DLD1 (cell line): ENCODE data around the gene GHDC.
"Not testable (repeated sequence)": the region's sequence is repeated elsewhere in the genome, so short reads cannot be mapped to it uniquely, and the experiment has no call there.

ENCODE experiments used
- in situ Hi-C: cut with HindIII; loops from 2 replicates; pipeline ENCODE4 v1.10.0; 2017; ENCODE audit warnings: low sequenced_read_pairs

GHDC gene

DNA sequence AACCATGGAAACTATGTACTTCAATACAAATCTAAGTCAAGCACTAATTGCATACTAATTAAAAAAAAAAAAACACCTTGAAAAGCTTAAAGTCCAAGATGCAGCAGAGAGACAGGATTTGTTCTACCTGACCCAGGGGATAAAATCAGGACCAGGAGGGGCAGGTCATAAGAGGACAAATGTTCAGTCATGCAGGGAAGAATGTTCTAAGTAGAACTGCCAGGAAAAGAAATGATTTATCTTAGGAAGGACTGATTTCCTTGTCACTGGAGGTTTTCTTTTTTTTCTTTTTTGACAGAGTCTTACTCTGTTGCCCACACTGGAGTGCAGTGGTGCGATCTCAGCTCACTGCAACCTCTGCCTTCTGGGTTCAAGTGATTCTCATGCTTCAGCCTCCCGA lies 9.1 kb upstream of the GHDC start:
- in situ Hi-C loops, result no loop called here

DNA sequence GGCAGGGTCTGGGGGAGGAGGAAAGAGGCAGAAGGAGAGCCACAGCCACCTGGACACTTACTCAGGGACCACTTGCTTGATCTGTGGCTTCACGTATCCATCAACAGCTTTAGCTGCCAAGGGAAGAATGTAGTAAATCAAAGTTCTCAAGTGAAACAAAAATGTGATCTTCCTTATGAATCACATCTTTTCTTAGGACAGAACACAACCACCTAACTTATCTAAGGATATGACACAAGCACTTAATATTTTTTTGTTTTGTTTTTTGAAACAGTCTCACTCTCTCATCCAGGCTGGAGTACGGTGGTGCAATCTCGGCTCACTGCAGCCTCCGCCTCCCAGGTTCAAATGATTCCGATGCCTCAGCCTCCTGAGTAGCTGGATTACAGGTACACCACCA lies 8.4 kb upstream of the GHDC start:
- in situ Hi-C loops, result no loop called here

DNA sequence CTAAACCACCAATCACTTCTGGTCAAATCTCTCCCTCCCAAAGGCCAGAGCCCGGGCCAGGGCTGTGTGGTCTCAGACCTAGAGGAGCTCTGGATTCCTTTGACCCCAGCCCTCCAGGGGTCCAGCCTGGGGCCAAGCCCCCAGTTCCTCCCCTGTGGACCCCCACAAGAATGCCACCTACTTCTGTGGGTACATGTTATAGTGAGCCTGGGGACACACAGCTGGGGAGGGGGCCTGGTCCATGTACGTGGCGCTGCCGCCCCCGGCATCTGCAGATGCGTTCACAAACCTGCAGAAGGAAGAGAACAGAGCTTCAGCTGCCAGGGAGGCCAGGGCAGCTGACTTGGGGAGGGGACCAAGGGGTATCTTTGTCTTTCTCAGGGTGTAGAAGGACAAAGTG lies 7.9 kb upstream of the GHDC start:
- in situ Hi-C loops, result no loop called here

DNA sequence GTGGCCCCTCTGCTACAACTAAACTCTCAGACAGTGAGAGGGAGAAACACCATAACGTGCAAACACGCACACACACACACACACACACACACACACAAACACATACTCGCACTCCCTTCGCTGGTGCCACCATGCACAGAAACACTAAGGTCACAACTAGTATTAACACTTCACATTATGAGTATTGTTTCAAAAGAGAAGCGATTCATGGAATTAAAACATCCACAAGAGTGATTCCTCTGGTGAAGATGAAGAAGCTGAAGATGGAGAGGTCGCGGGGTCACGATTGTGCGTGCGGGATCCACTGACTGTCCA lies 7.1 kb upstream of the GHDC start:
- in situ Hi-C loops, result no loop called here

DNA sequence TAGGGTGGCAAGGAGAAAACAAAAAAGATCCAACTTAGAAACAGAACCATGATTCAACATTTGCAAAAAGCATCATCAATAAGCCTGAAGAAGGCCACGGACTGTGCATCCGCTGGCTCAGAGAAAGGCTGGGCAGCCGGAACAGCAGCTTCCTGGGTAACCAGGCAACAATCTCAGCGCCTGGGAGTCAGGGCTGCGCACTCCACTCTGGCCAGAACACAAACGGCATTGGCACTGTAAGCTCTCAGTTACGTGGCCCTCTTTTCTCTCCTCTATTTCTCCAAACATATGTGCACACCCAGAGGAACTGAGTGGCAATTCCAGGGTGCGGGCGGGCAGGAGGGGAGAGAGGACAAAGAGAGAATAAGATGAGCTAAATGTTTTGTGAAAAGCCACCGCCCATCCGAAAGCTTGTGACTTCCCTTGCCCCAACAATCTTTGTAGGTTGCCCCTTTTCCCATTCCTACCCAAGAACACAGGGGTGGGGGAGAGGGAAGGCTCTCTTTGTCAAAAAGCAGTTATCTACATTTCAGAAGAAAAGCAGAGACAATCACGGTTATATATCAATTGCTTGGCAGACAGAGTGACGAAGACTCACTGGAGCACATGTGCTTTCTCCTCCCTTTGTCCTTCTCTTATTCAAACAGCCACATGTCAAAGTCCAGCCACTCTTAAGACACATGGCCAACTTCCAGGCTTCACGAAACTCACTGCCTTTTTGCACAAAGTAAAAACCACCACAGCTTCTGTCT lies 6.6 kb upstream of the GHDC start:
- in situ Hi-C loops, result no loop called here

DNA sequence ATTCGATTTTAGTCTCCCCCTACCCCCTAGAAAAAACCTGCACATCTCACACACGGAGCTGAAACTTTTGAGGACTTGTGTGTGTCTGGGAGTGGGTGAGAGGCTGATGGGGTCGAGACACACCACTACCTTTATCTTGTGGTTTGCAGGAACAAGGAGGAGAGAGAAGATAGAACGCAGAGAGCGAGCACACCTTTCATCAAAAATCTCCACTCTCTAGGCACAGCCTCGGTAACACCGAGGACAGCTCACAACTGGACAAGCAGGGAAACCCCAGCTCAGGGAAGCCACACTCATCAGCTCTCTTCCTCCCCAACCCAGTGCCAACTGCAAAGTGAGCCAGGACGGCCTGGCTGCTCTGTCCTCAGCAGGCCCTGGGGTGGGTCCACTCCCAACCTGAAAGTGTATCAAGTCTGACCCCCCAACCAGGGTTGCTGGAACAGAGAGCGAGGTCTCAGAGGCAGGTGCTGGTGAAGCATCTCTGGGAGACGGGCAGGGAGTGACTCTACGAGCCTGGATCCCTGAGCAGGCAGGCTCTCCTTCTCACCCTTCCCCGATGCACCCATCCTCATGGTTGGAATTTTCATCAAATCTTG lies 5.2 kb upstream of the GHDC start:
- in situ Hi-C loops, result no loop called here

DNA sequence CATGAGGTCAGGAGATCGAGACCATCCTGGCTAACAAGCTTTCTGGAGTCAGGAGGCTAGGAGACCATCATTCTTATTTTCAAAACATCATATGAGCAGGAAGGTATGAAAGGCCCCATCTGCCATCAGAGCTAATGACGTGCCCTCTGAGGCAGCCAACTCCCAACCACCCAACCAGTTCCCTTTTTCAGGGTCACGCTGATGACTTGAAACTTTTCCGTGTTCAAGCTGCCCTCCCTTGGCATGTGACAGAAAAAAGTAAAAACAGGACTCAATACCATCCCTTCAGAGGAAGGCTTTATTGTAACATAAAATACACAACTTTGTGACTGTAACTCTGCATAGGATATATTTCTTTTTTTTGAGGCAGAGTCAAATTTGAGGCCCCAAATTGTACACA lies 4.6 kb upstream of the GHDC start:
- in situ Hi-C loops, result no loop called here

DNA sequence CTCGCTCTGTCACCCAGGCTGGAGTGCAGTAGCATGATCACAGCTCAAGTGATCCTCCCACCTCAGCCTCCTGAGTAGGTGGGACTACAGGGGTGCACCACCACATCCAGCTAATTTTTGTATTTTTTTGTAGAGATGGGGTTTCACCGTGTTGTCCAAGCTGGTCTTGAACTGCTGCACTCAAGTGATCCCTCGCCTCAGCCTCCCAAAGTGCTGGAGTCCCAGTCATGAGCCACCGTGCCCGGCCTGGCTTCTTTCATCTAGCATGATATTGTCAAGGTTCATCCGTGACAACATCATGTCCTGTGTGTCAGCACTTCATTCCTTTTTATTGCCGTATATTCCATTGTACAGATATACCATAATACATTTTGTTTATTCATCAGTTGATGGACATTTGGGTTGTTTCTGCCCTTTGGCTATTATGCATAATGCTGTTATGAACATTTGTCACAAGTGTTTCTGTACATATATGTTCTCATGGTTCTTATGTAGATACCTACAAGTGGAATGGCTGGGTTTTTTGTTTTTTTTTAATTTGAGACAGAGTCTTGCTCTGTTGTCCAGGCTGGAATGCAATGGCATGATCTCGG lies 3.4 kb upstream of the GHDC start:
- in situ Hi-C loops, result no loop called here

DNA sequence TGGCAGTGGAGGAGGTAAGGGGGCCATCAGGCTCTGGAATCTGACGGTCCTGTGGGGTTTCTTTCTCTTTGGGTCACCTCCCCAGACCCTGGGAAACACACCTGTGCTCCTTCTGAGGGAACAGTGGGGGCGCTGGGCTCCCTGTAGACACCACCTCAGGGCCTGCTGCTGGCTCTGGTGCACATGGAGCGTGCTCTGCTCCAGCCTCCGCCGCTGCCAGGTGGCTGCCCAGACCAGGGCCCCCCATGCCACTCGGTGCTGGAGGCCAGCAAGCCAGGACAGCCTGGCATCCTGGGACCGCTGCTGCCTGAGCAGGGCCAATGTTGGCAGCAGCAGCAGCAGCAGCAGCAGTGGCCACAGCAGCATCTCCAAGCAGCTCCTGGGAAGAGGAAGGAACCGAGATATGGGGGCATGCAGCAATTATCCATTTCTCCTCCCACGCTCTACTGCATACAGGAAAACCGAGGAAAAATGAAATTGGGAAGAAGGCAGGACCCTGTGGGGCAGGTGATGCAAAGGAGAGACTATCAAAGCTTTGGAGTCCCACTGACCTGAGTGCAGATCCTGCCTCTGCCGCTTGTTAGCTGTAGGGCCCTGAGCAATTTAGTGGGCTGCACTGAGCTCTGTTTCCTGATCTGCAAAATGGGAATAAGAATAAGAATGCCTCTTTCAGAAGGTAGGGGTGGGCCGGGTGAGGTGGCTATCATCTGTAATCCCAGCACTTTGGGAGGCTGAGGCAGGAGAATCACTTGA lies 902 bp downstream of the GHDC start:
- in situ Hi-C loops, result no loop called here

DNA sequence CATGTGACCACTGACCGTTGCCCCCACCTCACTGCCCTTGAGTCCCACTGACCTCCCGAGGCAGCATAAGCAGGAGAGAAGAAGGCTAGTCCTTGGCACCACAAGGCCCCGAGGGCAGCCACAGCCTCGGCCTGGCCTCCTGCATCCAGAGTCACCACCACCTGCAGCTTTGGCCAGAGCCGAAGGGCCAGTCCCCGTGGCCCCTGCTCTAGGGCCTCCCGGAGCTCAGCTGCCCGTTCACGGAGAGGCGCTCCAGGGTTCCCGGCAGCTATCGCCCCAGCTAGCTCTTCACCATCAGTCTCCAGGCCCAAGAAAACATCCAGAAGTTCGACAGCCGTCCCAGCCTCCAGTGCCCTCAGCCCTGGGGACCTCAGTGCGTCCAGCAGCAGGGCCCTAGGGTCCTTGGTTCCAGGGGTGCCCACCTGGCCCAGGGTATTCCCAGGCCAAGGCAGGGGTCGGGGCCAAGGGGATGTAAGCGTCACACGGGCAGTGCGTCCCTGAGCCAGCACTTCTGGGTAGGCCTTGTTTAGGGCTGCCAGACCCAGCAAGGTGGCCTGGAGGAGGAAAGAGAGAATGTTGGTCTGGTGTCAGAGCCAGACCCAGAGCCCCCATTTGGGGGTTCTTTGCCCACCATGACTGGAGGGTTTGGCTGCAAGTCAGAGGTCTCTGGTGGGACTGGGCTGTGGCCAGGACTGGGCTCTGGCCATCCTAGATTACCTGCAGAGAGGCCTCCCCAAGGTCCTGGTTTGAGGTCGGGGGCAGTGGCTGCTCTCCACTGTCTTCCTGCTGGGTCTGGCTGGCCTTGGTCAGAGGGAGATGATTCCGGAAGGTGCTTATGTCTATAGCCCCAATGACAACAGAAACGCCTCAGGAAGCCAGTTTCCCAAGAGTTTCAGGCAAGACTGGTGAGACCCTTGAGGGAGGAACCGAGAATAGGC lies 1.8 kb downstream of the GHDC start:
- in situ Hi-C loops, result no loop called here

DNA sequence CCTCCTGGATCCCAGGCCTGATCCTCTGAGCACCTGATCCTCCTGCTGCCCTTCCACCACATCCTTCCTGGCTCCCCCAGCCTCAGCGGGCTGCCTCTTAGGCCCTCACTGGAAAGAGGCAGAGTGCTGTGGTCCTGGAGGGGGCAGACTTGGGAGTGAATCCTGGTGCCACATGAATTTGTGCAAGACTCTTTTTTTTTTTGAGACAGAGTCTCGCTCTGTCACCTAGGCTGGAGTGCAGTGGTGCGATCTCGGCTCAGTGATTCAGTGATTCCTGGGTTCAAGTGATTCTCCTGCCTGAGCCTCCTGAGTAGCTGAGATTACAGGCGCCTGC lies 3.1 kb downstream of the GHDC start:
- in situ Hi-C loops, result no loop called here

DNA sequence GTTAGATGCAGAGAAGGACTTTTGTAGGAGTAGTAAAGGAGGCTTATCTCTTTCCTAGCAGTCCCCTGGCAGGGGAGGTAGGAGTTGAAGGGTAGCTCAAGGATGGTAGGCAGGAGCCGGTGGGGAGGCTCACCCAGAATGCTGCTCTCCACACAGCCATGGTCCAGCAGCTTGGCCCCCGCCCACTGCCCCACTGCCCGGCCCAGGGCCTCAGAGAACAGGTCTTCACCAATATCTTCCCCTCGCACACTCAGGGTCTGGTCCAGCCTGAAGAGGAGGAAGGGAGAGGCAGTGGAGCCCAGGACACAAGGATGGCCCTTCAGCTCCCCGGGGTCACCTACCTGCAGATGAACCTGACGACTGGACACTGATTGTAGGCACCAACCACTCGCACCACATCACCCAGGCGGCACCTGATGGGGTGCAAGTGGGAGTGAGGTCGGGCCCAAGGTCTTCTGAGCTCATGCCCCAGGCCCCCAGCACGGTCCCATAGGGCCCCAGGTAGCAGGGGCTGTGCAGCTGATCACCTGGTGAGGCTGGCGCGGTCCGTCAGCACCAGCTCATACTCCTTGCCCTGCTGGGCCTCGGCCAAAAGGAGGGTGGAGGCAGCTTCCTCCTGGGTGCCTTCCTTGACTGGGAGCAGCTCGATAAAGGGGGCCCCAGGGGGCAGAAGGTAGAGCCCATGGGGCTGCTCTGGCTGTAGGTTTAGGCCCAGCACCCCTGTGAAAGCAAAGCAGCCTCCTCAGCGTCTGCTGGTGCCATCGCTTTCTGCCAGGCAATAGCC lies 3.6 kb downstream of the GHDC start:
- in situ Hi-C loops, result no loop called here

DNA sequence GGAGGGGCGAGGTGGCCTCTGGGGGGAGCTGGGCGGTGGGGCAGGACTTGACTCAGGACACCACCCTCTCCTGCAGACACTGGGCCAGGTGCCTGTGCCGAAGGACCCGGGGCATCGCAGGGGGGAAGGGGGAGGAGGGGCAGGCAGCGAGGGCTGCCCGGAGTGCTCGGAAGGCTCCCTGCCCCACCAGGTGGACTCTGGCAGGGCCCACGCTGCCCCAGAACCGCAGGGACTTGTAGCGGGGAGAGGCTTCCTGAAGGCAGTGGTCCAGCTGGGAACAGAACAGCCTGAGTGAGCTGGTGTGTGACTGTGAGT lies 4.7 kb downstream of the GHDC start:
- in situ Hi-C loops, result no loop called here

DNA sequence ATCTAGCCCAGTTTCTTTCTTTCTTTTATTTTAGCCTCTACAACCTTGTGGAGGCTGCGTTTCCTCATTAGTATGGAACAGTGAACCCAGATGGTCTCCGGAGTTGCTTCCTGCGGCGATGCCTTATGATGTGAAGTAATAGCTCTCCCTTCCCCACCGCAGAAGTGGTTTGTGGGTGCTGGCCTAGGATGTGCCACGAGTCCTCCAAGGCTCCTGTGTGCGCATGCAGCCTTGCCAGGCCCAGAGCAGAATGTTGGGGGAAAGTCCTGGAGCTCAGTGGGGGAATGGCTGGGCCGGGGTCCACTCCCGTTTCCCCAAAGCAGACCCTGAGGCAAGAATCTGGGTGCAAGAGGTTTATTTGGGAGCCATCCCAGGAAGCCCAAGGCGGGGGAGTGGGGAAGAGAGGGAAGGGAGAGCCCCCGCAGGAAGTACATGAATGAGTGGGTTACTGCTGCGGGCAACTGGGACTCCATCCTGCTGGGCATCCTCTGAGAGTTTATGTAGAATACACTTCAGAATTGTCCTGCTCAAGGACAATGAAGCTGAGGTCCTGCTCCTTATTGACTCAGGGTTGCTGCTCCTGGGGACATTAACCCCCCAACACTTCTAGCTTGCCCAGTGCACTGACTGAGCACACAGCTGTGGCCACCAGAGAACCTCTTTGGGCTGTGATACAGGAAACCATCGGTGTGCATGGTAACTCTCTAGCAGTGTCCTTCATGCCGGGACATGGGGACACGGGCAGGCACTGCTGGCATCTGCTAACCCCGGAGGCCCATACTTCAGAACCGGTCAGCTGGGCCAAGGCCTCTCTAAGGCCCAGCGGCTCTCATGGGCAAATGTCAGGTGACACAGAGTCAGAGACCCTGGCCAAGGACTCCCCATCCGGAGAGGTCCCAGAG lies 5.3 kb downstream of the GHDC start:
- in situ Hi-C loops, result no loop called here

DNA sequence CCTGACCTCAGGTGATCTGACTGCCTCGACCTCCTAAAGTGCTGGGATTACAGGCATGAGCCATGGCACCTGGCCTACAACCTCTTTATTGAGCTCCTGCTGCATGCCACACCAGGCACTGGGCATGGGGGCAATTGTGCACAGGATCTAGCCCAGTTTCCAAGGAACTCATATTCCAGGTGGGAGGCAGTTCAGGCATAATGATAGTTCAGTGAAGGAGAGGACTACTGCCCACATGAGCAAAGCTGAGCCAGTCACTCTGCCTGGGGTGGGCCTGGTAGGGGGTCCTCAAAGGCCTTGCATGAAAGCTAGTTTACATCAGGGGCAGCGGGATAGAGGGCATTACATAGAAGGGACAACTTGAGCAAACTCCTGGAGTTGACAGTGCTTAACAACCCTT lies 6.5 kb downstream of the GHDC start:
- in situ Hi-C loops, result no loop called here

DNA sequence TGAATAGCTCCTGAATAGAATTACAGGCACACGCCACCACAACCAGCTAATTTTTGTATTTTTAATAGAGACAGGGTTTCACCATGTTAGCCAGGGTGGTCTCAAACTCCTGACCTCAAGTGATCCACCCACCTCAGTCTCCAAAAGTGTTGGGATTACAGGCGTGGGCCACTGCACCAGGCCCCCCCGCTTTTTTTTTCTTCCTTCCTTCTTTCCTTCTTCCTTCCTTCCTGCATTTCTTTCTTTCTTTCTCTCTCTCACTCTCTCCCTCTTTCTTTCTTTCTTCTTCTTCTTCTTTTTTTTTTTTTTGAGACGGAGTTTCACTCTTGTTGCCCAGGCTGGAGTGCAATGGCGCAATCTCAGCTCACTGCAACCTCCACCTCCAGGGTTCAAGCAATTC lies 8.1 kb downstream of the GHDC start:
- in situ Hi-C loops, result not testable (repeated sequence)

DNA sequence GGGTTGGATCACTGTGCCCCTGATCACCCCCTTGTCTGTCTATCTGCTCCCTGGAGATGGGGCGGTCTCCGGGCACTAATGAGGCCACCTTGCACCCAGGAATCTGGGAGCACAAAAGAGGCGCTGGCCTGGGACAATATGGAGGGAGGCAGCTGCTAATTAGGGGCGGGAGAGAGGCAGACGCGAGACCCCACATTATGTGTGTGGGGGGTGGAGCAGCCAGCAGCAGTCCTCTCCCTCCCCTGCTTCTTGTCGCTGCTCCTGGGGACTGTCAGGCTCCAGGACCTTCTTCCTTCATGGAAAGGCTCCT lies 8.7 kb downstream of the GHDC start:
- in situ Hi-C loops, result no loop called here

DNA sequence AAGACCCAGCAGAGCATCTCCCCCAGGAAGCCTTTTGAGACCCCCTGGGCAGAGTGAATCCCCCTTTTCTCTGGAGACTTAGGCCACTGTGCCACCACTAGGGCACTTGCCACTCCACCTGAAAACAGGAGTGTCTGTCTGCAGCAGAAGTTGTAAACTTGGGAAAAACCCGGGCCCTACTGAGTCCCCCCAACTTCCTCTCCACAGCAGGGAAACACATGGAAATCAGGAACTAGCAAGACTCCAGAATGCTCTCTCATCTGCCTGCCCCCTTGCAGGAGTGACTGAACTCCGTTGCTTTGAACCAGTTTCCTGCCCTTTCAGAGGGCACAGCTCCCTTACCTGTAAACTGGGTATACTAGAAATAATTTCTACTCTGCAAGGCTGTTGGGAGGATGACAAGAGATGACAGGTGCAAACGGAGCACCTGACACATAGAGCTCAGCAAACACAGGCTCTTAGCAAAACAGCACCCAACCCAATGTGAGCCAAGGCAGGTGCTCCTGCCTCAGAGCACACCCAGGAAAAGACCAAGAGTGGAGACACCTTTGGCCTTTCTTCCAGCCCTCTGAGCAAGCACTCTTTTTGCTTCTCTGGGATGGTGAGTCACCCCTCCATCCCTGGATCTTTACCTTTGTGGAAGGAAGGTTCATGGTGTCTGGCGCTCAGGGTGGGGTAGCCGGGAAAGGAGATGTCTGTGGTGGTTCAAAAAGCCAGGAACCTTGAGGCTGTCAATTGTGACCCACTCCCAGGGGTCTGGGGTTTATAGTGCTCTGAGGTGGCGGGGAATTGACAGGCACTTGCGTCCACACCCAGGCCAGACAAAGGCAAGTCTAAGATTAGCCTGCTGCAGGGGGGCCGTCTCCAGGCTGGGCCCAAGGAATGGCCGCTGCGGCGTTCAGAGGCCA lies 9.3 kb downstream of the GHDC start, which contains the start of gene HCRT:
Gene HCRT, minus strand, starts transcription at position 740 of the 908 bp plus-strand sequence. Its CDS starts 87 bp downstream, at position 653.
- in situ Hi-C loops, result no loop called here
